DMS 273 treated with DMSO at 0.1 percent for 48 hours (cell line): Measurements from ENCODE around the gene DNAH11.
"Not testable (repeated sequence)": the region's sequence is repeated elsewhere in the genome, so short reads cannot be mapped to it uniquely, and the experiment has no call there.

Source experiments
- DNase-seq: peaks from one replicate; lab custom pipeline; 2025; lab: John Stamatoyannopoulos, UW

The DNAH11 gene

GRCh38 chr7:21617513-21617912 is 74.7 kb downstream of the DNAH11 start:
- no peak for DNase-seq

DNA sequence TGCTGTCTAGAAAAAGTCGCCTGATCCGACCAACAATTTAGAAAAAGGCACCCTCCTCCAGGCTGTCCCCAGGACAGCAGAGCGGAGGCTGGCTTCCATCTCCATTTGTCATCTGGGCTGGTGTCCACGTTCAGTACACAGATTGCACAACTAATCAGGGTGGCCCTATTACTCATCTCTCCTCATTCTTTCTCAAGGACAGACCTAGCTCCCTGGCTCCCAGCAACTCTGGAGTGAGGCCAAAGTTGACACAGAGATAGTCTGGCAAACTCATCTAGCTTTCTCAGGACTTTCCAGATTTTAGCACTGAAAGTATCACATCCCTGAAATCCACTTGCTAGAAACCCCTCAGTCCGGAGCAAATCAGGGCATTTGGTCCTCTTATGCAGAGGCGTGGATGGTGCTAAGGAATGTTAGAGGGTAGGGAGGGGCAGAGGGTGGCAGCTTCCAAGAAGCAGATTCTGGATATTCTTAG is 75.1 kb downstream of the DNAH11 start:
- no peak for DNase-seq

DNA sequence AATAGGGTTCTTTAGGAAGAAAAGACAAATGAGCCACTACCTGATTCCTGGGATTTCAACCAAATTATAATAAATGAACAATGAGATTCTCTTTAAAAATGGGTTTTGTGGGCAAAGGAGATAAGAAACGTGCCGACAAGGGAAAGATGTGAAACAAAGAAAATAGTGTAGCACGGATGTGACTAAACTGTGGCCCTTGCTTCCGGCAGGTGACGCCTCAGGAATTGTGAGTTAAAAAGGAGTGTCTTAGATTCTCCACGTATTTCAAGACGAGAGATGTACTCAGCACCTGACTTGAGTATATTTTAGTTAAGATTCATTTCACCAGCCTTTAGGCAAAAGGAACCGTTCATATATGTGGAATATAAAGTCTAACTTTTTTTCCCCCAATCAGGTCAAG is 75.9 kb downstream of the DNAH11 start:
- no peak for DNase-seq

GRCh38 chr7:21620054-21620453 is 77.2 kb downstream of the DNAH11 start:
- DNase-seq = no peak

GRCh38 chr7:21624320-21624719 is 81.5 kb downstream of the DNAH11 start:
- DNase-seq = no peak

DNA sequence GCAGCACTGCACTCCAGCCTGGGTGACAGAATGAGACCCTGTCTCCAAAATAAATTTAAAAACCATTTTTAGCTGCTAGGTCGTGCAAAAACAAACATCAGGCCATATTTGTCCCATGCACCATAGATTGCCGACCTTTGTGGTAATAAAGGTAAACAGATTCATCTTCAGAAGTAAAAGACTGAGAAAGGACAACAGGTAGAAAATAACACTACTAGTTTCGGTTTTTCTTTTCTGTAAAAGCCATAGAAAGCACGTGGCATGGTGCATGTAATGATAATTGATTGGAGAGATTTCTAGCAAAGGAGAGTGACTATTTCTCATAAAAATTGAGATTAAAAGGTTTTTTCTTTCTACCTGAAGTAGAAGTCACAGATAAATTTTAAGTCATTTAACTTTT is 93.9 kb downstream of the DNAH11 start:
- no peak for DNase-seq

DNA sequence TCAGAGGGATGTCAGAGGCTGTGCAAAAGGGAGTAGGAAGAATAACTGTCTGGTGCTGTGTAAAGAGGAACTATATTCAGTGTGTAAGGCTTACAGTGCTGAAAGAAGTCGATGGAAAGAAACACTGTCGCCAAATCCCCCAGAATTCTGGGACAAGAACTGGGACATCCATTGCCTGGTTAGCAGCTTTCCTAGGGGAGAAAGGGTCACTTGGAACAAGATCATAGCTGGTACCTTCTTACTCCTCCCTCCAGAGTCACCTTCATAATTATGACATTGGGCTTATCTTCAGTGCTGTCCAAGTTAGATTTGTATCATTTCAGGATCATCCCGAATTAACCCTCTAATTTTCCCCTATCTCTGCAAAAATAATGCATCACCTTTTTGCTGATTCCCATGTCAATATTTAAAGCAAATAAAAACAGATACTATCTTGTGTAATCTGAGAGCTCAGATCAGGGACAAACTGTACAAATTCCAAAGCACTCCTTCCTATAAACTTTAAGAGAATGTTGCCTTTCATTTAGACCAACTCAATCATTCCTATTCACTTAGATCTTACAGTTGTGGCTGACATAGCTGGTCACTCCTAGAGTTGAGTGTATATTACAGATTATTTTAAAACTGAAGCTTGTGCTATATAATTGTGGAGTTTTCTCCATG is 96.5 kb downstream of the DNAH11 start:
- DNase-seq = no peak

GRCh38 chr7:21640105-21640504 is 97.3 kb downstream of the DNAH11 start:
- DNase-seq = no peak

- no peak for DNase-seq
Measured at GRCh38 chr7:21641546-21641945, 98.7 kb downstream of the DNAH11 start.

DNA sequence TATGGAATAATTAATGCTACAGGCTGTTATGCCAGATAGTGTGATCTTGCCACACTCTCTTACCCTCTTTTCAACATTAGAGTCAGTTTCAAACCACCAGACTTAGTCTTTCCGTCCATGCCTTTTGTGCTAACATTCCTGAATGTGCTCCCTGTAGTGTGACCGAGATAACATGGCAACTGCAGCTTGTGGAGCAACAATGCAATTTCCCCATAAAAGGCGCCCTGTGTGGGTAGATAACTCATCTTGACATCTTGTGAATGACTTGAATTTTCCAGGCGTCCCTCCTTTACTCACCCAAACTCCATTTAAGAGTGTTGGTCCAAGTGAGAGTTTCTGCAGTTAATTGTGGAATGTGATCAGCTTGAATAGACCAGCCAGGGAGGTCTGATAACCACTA is 99.6 kb downstream of the DNAH11 start:
- no peak for DNase-seq

DNA sequence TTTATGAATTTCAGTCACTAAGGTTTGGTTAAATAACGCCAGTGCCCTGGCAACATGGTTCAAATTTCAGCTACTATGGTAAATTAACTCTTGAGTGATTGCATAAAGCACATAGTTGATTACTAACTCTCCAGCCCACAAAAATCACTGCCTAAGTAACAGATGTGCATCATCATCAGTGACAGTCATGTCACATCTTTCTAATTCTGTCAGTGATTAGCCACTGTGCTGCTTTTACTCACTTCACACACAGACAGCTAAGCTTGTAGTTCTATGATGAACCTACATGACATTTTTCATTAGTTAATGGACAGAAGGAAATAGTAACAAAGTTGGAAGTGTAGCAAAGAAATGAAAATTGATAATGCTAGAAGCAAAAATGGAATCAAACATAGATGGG is 108.9 kb downstream of the DNAH11 start:
- no peak for DNase-seq

DNA sequence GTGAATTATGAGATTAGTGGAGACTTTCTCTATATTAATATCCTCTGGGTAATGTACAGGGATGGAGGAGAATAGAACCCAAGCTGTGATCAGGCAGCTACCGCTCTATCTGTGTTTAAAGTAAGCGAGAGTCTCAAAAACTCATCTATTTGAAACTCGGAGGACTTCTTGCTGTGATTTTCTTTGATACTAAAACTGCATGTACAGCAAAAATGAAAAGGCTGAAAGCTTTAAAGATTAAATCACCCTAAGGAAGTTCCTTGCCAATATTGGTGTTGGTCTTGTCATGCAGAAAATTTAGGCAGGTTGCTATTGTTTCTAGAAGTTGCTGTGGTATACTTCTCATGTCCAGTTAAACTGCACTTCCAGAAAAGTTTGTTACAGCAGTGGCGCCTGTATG is 110.8 kb downstream of the DNAH11 start:
- no peak for DNase-seq

- no peak for DNase-seq
Measured at GRCh38 chr7:21656081-21656480, 113.2 kb downstream of the DNAH11 start.

- DNase-seq = no peak
Measured at GRCh38 chr7:21656796-21657195, 114.0 kb downstream of the DNAH11 start.

GRCh38 chr7:21670496-21670895 is 127.7 kb downstream of the DNAH11 start:
- DNase-seq = no peak

DNA sequence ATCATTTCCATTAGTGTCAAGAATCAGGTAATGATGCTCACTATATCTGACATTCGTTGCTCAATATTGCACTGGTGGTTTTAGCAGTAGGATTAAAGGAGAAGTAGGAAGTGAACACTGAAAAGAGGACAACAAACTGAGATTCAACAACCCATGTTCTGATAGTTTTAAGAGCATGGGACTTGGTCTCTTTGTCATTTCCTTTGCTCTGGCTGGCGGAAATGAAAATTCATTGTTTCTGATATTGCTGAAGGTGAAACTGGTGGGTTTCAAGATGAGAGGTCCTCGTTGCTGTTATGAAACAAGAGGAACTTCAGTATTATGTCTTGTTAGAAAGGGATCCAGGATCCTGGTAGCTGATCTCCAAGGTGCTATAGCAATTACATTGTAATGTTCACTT is 129.0 kb downstream of the DNAH11 start:
- DNase-seq = no peak

- no peak for DNase-seq
Measured at GRCh38 chr7:21675255-21675654, 132.4 kb downstream of the DNAH11 start.

GRCh38 chr7:21690705-21691104 is 147.9 kb downstream of the DNAH11 start:
- DNase-seq = no peak

DNA sequence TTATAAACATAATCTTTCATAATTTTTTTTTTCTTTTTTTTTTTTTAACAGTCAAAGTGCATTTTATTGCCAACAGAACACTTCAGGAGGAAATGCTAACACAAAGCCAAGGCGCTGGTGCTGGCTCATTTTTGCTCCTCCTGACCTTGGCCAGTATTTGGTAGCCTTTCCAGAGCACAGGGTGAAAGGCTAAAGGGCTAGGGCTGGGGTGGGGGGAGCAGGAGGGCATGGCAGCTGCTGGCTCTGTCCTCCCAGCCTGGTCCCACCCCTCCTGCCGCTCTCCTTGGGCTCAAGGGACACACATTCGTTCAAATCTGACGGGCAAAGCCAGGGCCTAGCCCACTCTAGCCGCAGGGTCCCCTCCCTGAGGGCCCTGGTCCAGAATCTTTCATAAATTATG is 148.3 kb downstream of the DNAH11 start:
- DNase-seq = not testable (repeated sequence)

DNA sequence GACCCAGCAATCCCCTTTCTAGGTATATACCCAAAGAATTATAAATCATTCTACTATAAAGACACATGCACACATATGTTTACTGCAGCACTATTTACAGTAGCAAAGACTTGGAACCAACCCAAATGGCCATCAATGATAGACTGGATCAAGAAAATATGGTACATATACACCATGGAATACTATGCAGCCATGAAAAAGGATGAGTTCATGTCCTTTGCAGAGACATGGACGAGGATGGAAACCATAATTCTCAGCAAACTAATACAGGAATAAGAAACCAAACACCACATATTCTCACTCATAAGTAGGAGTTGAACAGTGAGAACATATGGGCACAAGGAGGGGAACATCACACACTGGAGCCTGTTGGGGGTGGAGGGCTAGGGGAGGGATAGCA is 157.7 kb downstream of the DNAH11 start:
- not testable (repeated sequence) for DNase-seq

DNA sequence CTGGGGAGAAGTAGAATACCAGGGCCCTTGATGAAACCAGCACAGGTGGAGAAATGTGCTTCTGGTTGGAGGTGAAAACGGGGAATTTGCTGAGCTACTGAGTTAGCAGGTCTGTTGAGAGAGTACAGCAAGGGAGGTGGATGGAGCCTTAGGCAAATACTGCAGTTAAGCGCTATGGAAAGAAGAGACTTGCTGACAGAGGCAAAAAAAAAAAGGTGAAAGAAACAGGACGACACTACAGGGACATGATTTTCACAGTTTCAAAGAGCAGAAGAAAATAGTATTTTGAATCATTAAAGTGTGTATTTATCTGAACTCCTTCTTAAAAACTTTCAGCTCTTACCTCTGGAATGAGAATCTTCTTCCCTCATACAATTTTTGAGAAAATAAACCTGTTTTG is 159.5 kb downstream of the DNAH11 start:
- DNase-seq = no peak

GRCh38 chr7:21704359-21704758 is 161.5 kb downstream of the DNAH11 start:
- DNase-seq = peak; percentile 35

DNA sequence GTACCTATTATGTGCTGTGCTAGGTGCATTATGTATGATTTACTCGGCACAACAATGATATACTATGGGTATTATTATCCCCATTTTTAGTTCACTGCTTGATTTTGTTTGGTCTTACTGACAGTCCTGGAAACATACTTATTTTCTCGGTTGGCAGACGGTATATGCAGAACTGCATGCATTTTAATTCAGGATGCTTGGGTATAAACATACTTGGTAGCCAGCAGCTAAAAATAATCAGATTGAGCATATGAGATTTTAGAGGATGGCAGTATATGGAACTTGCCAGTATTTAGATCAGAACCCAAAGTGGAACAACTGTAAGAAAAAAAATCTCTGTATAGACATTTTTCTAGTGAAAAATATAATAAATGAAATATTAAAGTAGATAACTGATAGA is 163.3 kb downstream of the DNAH11 start:
- DNase-seq = no peak

DNA sequence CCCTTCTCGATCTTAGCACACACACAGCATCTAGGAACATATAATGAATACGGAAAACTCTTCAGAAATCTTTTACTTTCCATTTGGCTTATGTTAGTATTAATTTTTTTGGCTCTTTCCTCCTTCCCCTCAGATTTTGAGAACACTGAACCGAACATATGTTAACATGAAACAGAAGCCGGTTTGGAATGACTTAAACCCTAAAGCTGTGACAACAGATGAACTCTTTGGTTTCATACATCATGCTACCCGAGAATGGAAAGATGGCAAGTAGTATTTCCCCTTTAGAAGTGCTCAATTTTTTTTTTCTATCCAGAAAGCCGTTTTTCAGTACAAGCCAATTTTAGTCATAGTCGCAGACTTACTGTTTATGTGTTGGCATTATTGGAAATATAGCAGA is 164.7 kb downstream of the DNAH11 start:
- DNase-seq = no peak
